ENCODE results near the gene KAZN. TPM values are rescaled to one million over a fixed set of nuclear protein-coding genes. Genes with fewer than 3 reads are reported as not detected.

The KAZN gene
- total and polyA plus RNA-seq, 4 experiments from 2014 or later, result 0.08 to 0.47 TPM; not detected in 2

DNA sequence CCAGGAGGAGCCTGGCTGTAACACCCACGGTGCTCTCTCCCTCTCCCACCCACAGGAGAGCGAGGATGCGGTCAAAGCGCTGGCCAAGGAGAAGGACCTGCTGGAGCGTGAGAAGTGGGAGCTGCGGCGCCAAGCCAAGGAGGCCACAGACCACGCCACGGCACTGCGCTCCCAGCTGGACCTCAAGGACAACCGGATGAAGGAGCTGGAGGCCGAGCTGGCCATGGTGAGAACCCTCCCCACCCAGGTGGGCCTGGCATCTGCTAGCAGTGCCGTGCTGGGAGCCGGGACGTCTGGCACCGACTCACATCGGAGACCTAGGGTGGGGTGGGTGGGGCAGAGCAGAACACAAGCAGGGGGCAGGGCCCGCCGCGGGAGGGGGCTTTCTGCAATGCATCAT, 445.4 kb downstream of the KAZN start:
- H3K27me3 ChIP-seq (ENCODE audit: insufficient read depth, low read length), result no peaks in the 10 kb centered on the region
- Mint-ChIP-seq H3K4me3 (no peak overlapping the region), H3K4me1 (peaks cover 0 to 1% (median 0%) of the 10 kb centered on the region in 4 donors), H3K36me3 (no peaks in the 10 kb centered on the region), H3K9me3 (peaks cover 0 to 2% (median 0%) of the 10 kb centered on the region in 8 donors), H3K27ac (no peak overlapping the region), H3K27me3 (no peaks in the 10 kb centered on the region)
- no peaks in the 10 kb centered on the region for H3K9me3 ChIP-seq (ENCODE audit: control insufficient read depth in 1 of 2, low read length in 2 of 2)
- intact Hi-C loops (cut with micrococcal nuclease), result no loop called here
- no peak overlapping the region for H3K4me3 ChIP-seq (ENCODE audit: low read length in 2 of 2)
- no peaks in the 10 kb centered on the region for H3K36me3 ChIP-seq (ENCODE audit: insufficient read depth, low read length)
- POLR2A ChIA-PET (ENCODE audit: partially characterized antibody), result no interaction called here
- no peak overlapping the region for H3K27ac ChIP-seq (ENCODE audit: low read depth, low read length)
- CTCF ChIA-PET (ENCODE audit: partially characterized antibody), result no interaction called here
- DNase-seq, result no peak
- H3K4me1 ChIP-seq (ENCODE audit: insufficient read depth, low read length), result no peaks in the 10 kb centered on the region

- Mint-ChIP-seq H3K27me3 (no peaks in the 10 kb centered on the region), H3K9me3 (peaks cover 0 to 2% (median 0%) of the 10 kb centered on the region in 8 donors), H3K27ac (no peak overlapping the region), H3K36me3 (no peaks in the 10 kb centered on the region), H3K4me1 (peaks cover 0 to 1% (median 0%) of the 10 kb centered on the region in 4 donors), H3K4me3 (no peak overlapping the region)
- no peaks in the 10 kb centered on the region for H3K27me3 ChIP-seq (ENCODE audit: insufficient read depth, low read length)
- intact Hi-C loops (cut with micrococcal nuclease), result no loop called here
- ChIA-PET CTCF (ENCODE audit: partially characterized antibody) (no interaction called here), POLR2A (ENCODE audit: partially characterized antibody) (no interaction called here)
- H3K9me3 ChIP-seq (ENCODE audit: control insufficient read depth in 1 of 2, low read length in 2 of 2), result no peaks in the 10 kb centered on the region
- no peak overlapping the region for H3K4me3 ChIP-seq (ENCODE audit: low read length in 2 of 2)
- no peaks in the 10 kb centered on the region for H3K36me3 ChIP-seq (ENCODE audit: insufficient read depth, low read length)
- DNase-seq, result no peak
- H3K27ac ChIP-seq (ENCODE audit: low read depth, low read length), result no peak overlapping the region
- no peaks in the 10 kb centered on the region for H3K4me1 ChIP-seq (ENCODE audit: insufficient read depth, low read length)
Measured at GRCh38 chr1:15045123-15045522, 446.6 kb downstream of the KAZN start.

DNA sequence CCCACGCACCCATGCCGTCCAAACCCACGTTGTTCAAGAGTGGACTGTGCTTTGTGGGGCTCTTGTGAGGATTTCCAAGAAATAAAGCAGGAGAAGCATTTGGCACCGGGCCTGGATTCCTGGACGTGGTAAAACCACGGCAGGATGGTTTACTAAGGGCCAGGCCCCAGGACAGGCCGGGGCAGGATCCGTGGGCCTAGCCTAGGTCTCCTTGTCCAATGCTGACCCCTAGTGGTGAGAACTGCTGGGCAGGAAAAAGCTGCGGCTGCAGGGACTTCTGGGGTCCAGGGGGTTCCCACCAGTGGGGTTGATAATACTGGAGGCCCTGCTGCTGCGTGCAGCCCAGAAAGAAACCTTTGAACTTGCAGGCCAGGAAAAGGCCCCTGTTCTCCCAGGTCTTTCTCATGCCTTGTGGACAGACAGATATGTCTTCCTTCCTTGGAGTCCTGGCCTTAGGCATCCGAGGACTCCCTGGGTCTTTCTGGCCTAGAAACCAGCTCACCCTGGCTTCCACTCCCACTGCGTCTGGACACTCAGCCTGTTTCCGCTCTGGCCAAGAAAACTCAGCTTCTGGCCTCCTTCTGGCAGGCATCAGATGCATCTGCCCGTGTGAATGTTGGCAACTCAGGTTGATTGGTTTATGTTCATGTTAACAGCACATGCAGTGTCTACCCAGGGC, 448.1 kb downstream of the KAZN start:
- intact Hi-C loops (cut with micrococcal nuclease), result no loop called here
- ChIA-PET CTCF (ENCODE audit: partially characterized antibody) (interaction anchor here (1.2 to 1.3 kb wide), 2 partner anchors 9 to 23 kb away, joined by 3 to 5 read pairs; no protein-coding TSS in a partner anchor), POLR2A (ENCODE audit: partially characterized antibody) (no interaction called here)
- no peak overlapping the region for H3K4me3 Mint-ChIP-seq
- H3K36me3 Mint-ChIP-seq, result no peaks in the 10 kb centered on the region
- H3K4me3 ChIP-seq (ENCODE audit: low read length in 2 of 2), result no peak overlapping the region
- peaks cover 0 to 2% (median 0%) of the 10 kb centered on the region in 8 donors for H3K9me3 Mint-ChIP-seq
- peaks cover 0 to 1% (median 0%) of the 10 kb centered on the region in 4 donors for H3K4me1 Mint-ChIP-seq
- no peaks in the 10 kb centered on the region for H3K9me3 ChIP-seq (ENCODE audit: control insufficient read depth in 1 of 2, low read length in 2 of 2)
- no peak overlapping the region for H3K27ac Mint-ChIP-seq
- DNase-seq, result peak in 4 of 5 donors; percentile 9 to 22 (median 13)
- no peak overlapping the region for H3K27ac ChIP-seq (ENCODE audit: low read depth, low read length)
- H3K36me3 ChIP-seq (ENCODE audit: insufficient read depth, low read length), result no peaks in the 10 kb centered on the region
- H3K27me3 ChIP-seq (ENCODE audit: insufficient read depth, low read length), result no peaks in the 10 kb centered on the region
- no peaks in the 10 kb centered on the region for H3K27me3 Mint-ChIP-seq
- no peaks in the 10 kb centered on the region for H3K4me1 ChIP-seq (ENCODE audit: insufficient read depth, low read length)

DNA sequence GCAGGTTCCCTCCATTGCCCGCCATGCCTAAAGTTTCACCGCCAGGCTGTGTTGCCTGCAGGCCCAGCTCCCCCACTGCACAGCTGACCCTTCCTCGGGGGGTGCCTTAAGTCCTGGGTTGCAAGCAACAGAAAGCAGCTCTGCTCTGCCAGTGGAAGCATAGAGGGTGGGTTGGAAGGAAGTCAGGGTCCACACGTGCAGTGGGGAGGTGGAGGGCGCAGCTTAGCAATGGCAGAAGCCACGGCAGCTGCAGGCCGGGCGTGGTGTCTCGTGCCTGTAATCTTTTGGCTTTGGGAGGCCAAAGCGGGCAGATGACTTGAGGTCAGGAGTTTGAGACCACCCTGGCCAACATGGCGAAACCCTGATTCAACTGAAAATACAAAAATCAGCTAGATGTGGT, 448.8 kb downstream of the KAZN start:
- intact Hi-C loops (cut with micrococcal nuclease), result no loop called here
- Mint-ChIP-seq H3K27me3 (no peaks in the 10 kb centered on the region), H3K4me1 (peaks cover 0 to 1% (median 0%) of the 10 kb centered on the region in 4 donors), H3K36me3 (no peaks in the 10 kb centered on the region), H3K9me3 (peaks cover 0 to 6% (median 2%) of the 10 kb centered on the region in 8 donors), H3K27ac (no peak overlapping the region), H3K4me3 (no peak overlapping the region)
- POLR2A ChIA-PET (ENCODE audit: partially characterized antibody), result no interaction called here
- H3K4me3 ChIP-seq (ENCODE audit: low read length in 2 of 2), result no peak overlapping the region
- no peak overlapping the region for H3K27ac ChIP-seq (ENCODE audit: low read depth, low read length)
- CTCF ChIA-PET (ENCODE audit: partially characterized antibody), result interaction anchor here (0.7 to 1.3 kb wide), 3 partner anchors 10 to 1393 kb away, joined by 3 to 5 read pairs (median 3); partner anchors contain the start of gene NECAP2
- H3K36me3 ChIP-seq (ENCODE audit: insufficient read depth, low read length), result no peaks in the 10 kb centered on the region
- no peaks in the 10 kb centered on the region for H3K27me3 ChIP-seq (ENCODE audit: insufficient read depth, low read length)
- H3K4me1 ChIP-seq (ENCODE audit: insufficient read depth, low read length), result no peaks in the 10 kb centered on the region
- DNase-seq, result no peak
- H3K9me3 ChIP-seq (ENCODE audit: control insufficient read depth in 1 of 2, low read length in 2 of 2), result no peaks in the 10 kb centered on the region

DNA sequence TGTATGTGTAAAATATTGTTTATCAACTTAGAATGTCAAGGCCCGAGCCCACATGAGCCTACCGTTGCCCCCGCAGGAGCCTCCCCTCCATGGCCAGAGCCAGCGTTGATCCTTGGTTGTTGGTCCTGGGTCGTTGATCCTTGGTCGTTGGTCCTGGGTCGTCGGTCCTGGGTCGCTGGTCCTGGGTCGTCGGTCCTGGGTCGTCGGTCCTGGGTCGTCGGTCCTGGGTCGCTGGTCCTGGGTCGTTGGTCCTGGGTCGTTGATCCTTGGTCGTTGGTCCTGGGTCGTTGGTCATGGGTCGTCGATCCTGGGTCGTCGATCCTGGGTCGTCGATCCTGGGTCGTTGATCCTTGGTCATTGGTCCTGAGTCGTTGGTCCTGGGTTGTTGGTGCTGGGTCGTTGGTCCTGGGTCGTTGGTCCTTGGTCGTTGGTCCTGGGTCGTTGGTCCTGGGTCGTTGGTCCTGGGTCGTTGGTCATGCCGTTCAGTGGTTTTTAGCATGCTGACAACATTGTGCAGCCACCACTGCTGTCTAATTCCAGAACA, 450.0 kb downstream of the KAZN start:
- POLR2A ChIA-PET (ENCODE audit: partially characterized antibody), result no interaction called here
- H3K4me3 ChIP-seq (ENCODE audit: low read length in 2 of 2), result no peak overlapping the region
- no peaks in the 10 kb centered on the region for H3K27me3 Mint-ChIP-seq

GRCh38 chr1:15049067-15049466, 450.6 kb downstream of the KAZN start:
- intact Hi-C loops (cut with micrococcal nuclease), result no loop called here
- H3K27me3 ChIP-seq (ENCODE audit: insufficient read depth, low read length), result no peaks in the 10 kb centered on the region
- no peaks in the 10 kb centered on the region for H3K36me3 ChIP-seq (ENCODE audit: insufficient read depth, low read length)
- peaks cover 0 to 1% (median 0%) of the 10 kb centered on the region in 4 donors for H3K4me1 Mint-ChIP-seq
- H3K4me1 ChIP-seq (ENCODE audit: insufficient read depth, low read length), result no peaks in the 10 kb centered on the region
- no peak for DNase-seq
- no peak overlapping the region for H3K4me3 ChIP-seq (ENCODE audit: low read length in 2 of 2)
- no peaks in the 10 kb centered on the region for H3K9me3 ChIP-seq (ENCODE audit: control insufficient read depth in 1 of 2, low read length in 2 of 2)
- H3K27me3 Mint-ChIP-seq, result no peaks in the 10 kb centered on the region
- H3K9me3 Mint-ChIP-seq, result peaks cover 0 to 7% (median 4%) of the 10 kb centered on the region in 8 donors
- ChIA-PET CTCF (ENCODE audit: partially characterized antibody) (no interaction called here), POLR2A (ENCODE audit: partially characterized antibody) (no interaction called here)
- no peak overlapping the region for H3K4me3 Mint-ChIP-seq
- H3K27ac Mint-ChIP-seq, result no peak overlapping the region
- H3K36me3 Mint-ChIP-seq, result no peaks in the 10 kb centered on the region
- no peak overlapping the region for H3K27ac ChIP-seq (ENCODE audit: low read depth, low read length)

More for the DNA sequence above, 450.0 kb downstream of the KAZN start:
- Mint-ChIP-seq H3K27ac (no peak overlapping the region), H3K9me3 (peaks cover 0 to 7% (median 4%) of the 10 kb centered on the region in 8 donors), H3K4me1 (peaks cover 0 to 1% (median 0%) of the 10 kb centered on the region in 4 donors), H3K4me3 (no peak overlapping the region), H3K36me3 (no peaks in the 10 kb centered on the region)
- Histone ChIP-seq H3K27me3 (ENCODE audit: insufficient read depth, low read length) (no peaks in the 10 kb centered on the region), H3K9me3 (ENCODE audit: control insufficient read depth in 1 of 2, low read length in 2 of 2) (no peaks in the 10 kb centered on the region), H3K36me3 (ENCODE audit: insufficient read depth, low read length) (no peaks in the 10 kb centered on the region), H3K4me1 (ENCODE audit: insufficient read depth, low read length) (no peaks in the 10 kb centered on the region), H3K27ac (ENCODE audit: low read depth, low read length) (no peak overlapping the region)
- CTCF ChIA-PET (ENCODE audit: partially characterized antibody), result no interaction called here
- DNase-seq, result no peak
- intact Hi-C loops (cut with micrococcal nuclease), result no loop called here

- Histone ChIP-seq H3K9me3 (ENCODE audit: control insufficient read depth in 1 of 2, low read length in 2 of 2) (no peaks in the 10 kb centered on the region), H3K27me3 (ENCODE audit: insufficient read depth, low read length) (no peaks in the 10 kb centered on the region), H3K4me1 (ENCODE audit: insufficient read depth, low read length) (no peaks in the 10 kb centered on the region), H3K4me3 (ENCODE audit: low read length in 2 of 2) (no peak overlapping the region), H3K27ac (ENCODE audit: low read depth, low read length) (no peak overlapping the region), H3K36me3 (ENCODE audit: insufficient read depth, low read length) (no peaks in the 10 kb centered on the region)
- Mint-ChIP-seq H3K9me3 (peaks cover 0 to 7% (median 4%) of the 10 kb centered on the region in 8 donors), H3K27ac (no peak overlapping the region), H3K4me1 (no peaks in the 10 kb centered on the region), H3K27me3 (no peaks in the 10 kb centered on the region), H3K4me3 (no peak overlapping the region), H3K36me3 (no peaks in the 10 kb centered on the region)
- ChIA-PET POLR2A (ENCODE audit: partially characterized antibody) (no interaction called here), CTCF (ENCODE audit: partially characterized antibody) (no interaction called here)
- DNase-seq, result no peak
- intact Hi-C loops (cut with micrococcal nuclease), result no loop called here
Measured at GRCh38 chr1:15051882-15052528, 453.5 kb downstream of the KAZN start.
